ENCODE measurements around the gene OR52L1.

Gene OR52L1

GRCh38 chr11:5938603-5938965, 48.2 kb downstream of the OR52L1 start:
- no peak for DNase-seq

- DNase-seq, result no peak
Observed at GRCh38 chr11:5937868-5938602, 48.8 kb downstream of the OR52L1 start.
